ENCODE data around the gene MINDY4. TPM values are rescaled to one million over a fixed set of nuclear protein-coding genes. Genes with fewer than 3 reads are reported as not detected.

The MINDY4 gene
- total RNA-seq, 2 experiments from 2014 or later = 0.36 to 0.60 TPM

DNA sequence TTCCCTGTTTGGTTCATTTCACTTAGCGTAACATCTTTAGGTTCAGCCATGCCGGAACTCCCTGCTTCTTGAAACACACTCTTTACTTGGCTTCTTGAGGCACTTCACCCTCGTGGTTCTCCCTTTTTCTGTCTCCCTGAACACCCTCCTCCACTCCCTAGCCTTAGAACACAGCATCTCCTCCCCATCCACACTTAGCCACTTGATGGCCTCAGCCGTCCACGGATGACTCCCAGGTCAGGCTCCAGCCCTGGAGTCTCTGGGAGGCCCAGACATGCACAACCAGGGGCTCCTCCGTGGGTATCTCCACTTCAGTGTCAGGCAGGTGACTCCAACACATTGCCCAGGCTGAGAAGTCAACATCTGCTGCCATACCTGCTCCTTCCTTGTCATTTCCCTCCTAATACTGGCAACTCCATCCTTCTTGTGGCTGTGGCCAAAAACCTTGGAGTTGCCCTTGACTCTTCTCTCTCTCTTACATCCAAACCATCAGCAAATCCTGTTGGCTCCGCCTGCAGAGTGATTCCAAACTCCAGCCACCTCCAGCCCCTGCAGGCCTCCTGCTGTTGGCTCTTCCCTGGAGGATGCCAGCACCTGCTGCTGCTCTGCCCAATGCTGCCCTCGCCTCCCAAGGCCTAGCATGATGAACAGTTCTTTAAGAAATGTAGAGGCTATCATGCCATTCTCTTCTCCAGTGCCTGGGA lies 27.7 kb upstream of the MINDY4 start:
- ChIA-PET POLR2A (no interaction called here), CTCF (no interaction called here)
- TF ChIP-seq, protein P1, sequence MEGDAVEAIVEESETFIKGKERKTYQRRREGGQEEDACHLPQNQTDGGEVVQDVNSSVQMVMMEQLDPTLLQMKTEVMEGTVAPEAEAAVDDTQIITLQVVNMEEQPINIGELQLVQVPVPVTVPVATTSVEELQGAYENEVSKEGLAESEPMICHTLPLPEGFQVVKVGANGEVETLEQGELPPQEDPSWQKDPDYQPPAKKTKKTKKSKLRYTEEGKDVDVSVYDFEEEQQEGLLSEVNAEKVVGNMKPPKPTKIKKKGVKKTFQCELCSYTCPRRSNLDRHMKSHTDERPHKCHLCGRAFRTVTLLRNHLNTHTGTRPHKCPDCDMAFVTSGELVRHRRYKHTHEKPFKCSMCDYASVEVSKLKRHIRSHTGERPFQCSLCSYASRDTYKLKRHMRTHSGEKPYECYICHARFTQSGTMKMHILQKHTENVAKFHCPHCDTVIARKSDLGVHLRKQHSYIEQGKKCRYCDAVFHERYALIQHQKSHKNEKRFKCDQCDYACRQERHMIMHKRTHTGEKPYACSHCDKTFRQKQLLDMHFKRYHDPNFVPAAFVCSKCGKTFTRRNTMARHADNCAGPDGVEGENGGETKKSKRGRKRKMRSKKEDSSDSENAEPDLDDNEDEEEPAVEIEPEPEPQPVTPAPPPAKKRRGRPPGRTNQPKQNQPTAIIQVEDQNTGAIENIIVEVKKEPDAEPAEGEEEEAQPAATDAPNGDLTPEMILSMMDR (IDR thresholded peaks at IDR 0.05) = no peak
- H3K4me1 ChIP-seq (ENCODE audit: insufficient read depth, low read length) = peaks cover 38% of the 10 kb centered on the region
- H3K36me3 ChIP-seq (ENCODE audit: insufficient read depth, low read length) = no peaks in the 10 kb centered on the region
- DNase-seq (no peak), ATAC-seq (ENCODE audit: poor library complexity) (no peak)
- H3K4me3 ChIP-seq (ENCODE audit: low read length) = no peak overlapping the region
- no peaks in the 10 kb centered on the region for H3K27me3 Mint-ChIP-seq
- no peaks in the 10 kb centered on the region for H3K36me3 Mint-ChIP-seq (ENCODE audit: low read depth)
- no peaks in the 10 kb centered on the region for H3K9me3 ChIP-seq (ENCODE audit: control insufficient read depth in 1 of 2, insufficient read depth in 1 of 2, low read length in 2 of 2)
- H3K4me1 Mint-ChIP-seq (ENCODE audit: low read depth) = peaks cover 19% of the 10 kb centered on the region
- H3K27ac Mint-ChIP-seq = no peak overlapping the region
- intact Hi-C loops (cut with DNase I, micrococcal nuclease) = loop anchor here in 1 of 2 experiments (5.0 to 10.0 kb wide), 2 partner anchors 126 to 469 kb away; no protein-coding TSS in a partner anchor
- no peaks in the 10 kb centered on the region for H3K27me3 ChIP-seq (ENCODE audit: control insufficient read depth in 1 of 2, insufficient read depth in 2 of 2, low read length in 2 of 2)
- no peak overlapping the region for H3K4me3 Mint-ChIP-seq
- H3K27ac ChIP-seq (ENCODE audit: low read depth in 1 of 2, low read length in 2 of 2) = no peak overlapping the region
- H3K9me3 Mint-ChIP-seq = no peaks in the 10 kb centered on the region

DNA sequence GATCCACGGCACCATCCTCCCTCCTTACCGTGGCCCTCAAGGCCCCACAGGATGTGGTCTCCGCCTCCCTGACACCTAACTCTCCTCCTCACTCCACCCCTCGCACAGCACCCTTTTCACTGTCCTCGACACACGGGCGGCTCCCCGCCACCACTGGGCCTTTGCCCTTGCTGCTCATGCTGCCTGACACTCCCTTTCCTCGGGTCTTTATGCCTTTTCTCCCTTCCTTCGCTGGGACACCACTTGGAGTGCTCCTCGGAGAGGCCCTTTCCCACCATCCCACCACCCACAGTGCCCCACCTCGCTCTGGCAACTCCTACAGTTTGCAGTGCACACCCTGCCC lies 27.2 kb upstream of the MINDY4 start:
- peaks cover 32% of the 10 kb centered on the region for H3K4me1 ChIP-seq (ENCODE audit: insufficient read depth, low read length)
- H3K27me3 Mint-ChIP-seq = no peaks in the 10 kb centered on the region
- peak in 1 of 14 experiments; percentile 49 for DNase-seq
- no peaks in the 10 kb centered on the region for H3K9me3 Mint-ChIP-seq
- TF ChIP-seq, protein P1 (IDR thresholded peaks at IDR 0.05) = no peak
- intact Hi-C loops (cut with DNase I, micrococcal nuclease) = loop anchor here in 1 of 2 experiments (5.0 to 10.0 kb wide), 2 partner anchors 127 to 469 kb away; no protein-coding TSS in a partner anchor
- H3K9me3 ChIP-seq (ENCODE audit: control insufficient read depth in 1 of 2, insufficient read depth in 1 of 2, low read length in 2 of 2) = no peaks in the 10 kb centered on the region
- no peak for ATAC-seq (ENCODE audit: poor library complexity)
- peaks cover 14% of the 10 kb centered on the region for H3K4me1 Mint-ChIP-seq (ENCODE audit: low read depth)
- H3K4me3 Mint-ChIP-seq = no peak overlapping the region
- H3K36me3 ChIP-seq (ENCODE audit: insufficient read depth, low read length) = no peaks in the 10 kb centered on the region
- H3K27ac Mint-ChIP-seq = no peak overlapping the region
- no peak overlapping the region for H3K4me3 ChIP-seq (ENCODE audit: low read length)
- H3K36me3 Mint-ChIP-seq (ENCODE audit: low read depth) = no peaks in the 10 kb centered on the region
- ChIA-PET POLR2A (no interaction called here), CTCF (no interaction called here)
- H3K27me3 ChIP-seq (ENCODE audit: control insufficient read depth in 1 of 2, insufficient read depth in 2 of 2, low read length in 2 of 2) = no peaks in the 10 kb centered on the region
- no peak overlapping the region for H3K27ac ChIP-seq (ENCODE audit: low read depth in 1 of 2, low read length in 2 of 2)

DNA sequence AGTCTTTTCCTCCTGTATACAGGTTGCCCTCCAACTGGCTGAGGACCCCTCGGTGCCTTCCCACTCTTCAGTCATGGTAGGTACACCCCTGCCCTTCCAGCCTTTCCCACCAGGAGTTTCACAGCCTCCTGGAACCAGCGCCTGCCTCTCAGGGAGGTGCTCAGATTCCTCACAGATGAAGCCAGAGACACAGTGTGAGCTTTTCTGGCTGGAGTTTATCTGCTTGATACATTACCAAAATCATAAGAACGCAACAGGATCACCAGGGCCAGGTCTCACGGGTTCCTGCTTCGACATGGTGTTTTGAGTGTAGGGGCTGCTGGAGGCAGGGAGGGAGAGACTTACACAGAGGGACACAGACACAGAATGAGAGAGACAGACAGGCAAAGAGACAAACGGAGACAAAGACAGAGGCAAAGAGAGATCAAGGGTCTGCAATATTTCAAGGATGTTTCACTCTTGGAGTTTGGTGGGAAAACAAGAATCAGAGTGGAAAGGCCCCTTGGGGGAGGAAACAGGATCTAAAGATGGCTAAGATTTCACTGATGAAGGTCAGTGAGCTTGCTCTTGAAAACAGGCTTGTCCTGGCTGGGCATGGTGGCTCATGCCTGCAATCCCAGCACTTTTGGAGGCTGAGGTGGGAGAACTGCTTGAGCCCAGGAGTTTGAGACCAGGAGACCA lies 25.8 kb upstream of the MINDY4 start:
- peaks cover 19% of the 10 kb centered on the region for H3K4me1 ChIP-seq (ENCODE audit: insufficient read depth, low read length)
- H3K4me1 Mint-ChIP-seq (ENCODE audit: low read depth) = peaks cover 3% of the 10 kb centered on the region
- no peaks in the 10 kb centered on the region for H3K36me3 Mint-ChIP-seq (ENCODE audit: low read depth)
- H3K27me3 Mint-ChIP-seq = no peaks in the 10 kb centered on the region
- intact Hi-C loops (cut with DNase I, micrococcal nuclease) = loop anchor here in 1 of 2 experiments (10.0 kb wide), 1 partner anchor 471 kb away; no protein-coding TSS in a partner anchor
- TF ChIP-seq, protein P1 (IDR thresholded peaks at IDR 0.05) = no peak
- no peaks in the 10 kb centered on the region for H3K27me3 ChIP-seq (ENCODE audit: control insufficient read depth in 1 of 2, insufficient read depth in 2 of 2, low read length in 2 of 2)
- no peak for ATAC-seq (ENCODE audit: poor library complexity)
- no peaks in the 10 kb centered on the region for H3K9me3 ChIP-seq (ENCODE audit: control insufficient read depth in 1 of 2, insufficient read depth in 1 of 2, low read length in 2 of 2)
- H3K27ac ChIP-seq (ENCODE audit: low read depth in 1 of 2, low read length in 2 of 2) = no peak overlapping the region
- DNase-seq = no peak
- ChIA-PET POLR2A (interaction anchor here (1.5 kb wide), 1 partner anchor 18 kb away, joined by 4 read pairs; no protein-coding TSS in a partner anchor), CTCF (no interaction called here)
- no peak overlapping the region for H3K27ac Mint-ChIP-seq
- no peaks in the 10 kb centered on the region for H3K36me3 ChIP-seq (ENCODE audit: insufficient read depth, low read length)
- H3K9me3 Mint-ChIP-seq = no peaks in the 10 kb centered on the region
- H3K4me3 ChIP-seq (ENCODE audit: low read length) = no peak overlapping the region
- no peak overlapping the region for H3K4me3 Mint-ChIP-seq

Measured in CD4-positive, alpha-beta T cell (primary cell).